Stimulated activated CD4-positive, alpha-beta T cell treated with anti-CD3 and anti-CD28 coated beads, Interleukin-15, amount 100 ng/mL, for 48 hours (primary cell): Measurements from ENCODE around the gene VAV2.
"Not testable (repeated sequence)": the region's sequence is repeated elsewhere in the genome, so short reads cannot be mapped to it uniquely, and the experiment has no call there.

Source experiments
- DNase-seq, 2 donors: peaks; one replicate each; pipeline ENCODE4 v3.0.0-alpha.2; 2020; ENCODE audit warnings: low read depth in 2 of 2

The VAV2 gene

GRCh38 chr9:133938086-133938485 lies 54.0 kb downstream of the VAV2 start:
- DNase-seq = no peak

GRCh38 chr9:133937120-133937519 lies 55.0 kb downstream of the VAV2 start:
- DNase-seq = no peak

DNA sequence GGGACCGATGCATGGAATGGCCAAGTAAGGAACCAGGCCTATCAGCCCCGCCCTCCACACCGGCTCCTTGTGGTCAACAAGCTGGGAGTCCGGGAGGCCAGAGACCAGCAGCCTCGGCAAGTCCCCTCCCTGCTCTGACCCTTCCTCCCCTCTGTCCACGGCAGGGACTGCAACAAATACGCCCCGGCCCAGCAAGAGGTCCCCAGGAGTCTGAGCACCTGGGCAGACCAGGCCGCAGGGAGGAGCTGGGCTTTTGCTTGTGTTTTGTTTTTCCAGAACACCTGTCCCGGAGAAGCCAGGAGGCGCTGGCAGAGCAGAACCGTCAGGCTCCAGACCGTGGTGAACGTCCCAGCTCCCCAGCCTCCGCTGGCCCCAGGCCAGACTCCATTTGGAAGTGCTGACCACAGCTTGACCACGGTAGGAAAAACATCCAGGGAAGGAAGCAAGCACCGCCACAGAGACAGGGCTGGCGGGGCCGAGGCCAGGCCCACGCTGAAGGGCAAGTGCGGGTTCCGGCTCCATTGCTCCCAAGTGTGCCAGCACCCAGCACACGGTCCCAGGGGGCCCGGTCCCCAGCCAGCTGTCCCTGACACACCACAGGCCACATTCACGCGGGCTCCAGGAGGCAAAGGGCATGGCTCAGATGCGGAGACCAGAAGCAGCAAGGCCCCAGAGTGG lies 56.7 kb downstream of the VAV2 start:
- DNase-seq = no peak

DNA sequence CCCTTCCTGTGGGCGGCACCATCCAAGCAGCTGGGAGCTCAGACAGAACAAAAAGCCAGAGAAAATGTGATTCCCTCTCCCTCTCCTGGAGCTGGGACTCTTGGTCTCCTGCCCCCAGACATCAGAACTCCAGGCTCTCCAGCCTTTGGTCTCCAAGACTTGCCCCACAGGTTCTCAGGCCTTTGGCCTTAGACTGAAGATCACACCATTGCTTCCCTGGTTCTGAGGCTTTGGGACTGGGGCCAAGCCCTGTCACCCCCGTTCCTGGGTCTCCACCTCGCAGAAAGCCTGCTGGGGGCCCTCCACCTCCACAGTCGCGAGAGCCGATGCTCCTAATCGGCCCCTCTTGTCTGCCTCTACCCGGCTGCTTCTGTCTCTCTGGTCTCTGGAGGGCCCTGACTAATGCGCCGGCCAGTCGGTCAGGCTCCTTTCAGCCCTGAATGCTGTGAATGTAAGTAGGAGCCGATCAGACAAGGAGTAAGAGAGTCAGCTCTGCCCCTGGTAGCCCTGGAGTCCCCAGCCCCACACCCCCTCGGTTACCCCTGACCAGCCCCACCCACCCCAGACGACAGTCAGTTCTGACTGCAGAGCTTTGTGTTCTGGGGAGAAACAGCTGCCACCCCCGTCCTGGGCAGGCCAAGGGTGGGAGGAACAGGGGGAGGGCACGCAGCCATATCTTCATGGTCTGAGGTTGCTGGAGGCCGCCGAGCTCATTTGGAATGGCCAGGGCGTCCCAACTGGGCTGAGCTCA lies 57.5 kb downstream of the VAV2 start:
- no peak for DNase-seq

- DNase-seq = no peak
Measured at GRCh38 chr9:133933426-133934026, 58.6 kb downstream of the VAV2 start.

GRCh38 chr9:133932633-133933032 lies 59.5 kb downstream of the VAV2 start:
- no peak for DNase-seq

GRCh38 chr9:133932181-133932580 lies 59.9 kb downstream of the VAV2 start:
- DNase-seq = no peak

DNA sequence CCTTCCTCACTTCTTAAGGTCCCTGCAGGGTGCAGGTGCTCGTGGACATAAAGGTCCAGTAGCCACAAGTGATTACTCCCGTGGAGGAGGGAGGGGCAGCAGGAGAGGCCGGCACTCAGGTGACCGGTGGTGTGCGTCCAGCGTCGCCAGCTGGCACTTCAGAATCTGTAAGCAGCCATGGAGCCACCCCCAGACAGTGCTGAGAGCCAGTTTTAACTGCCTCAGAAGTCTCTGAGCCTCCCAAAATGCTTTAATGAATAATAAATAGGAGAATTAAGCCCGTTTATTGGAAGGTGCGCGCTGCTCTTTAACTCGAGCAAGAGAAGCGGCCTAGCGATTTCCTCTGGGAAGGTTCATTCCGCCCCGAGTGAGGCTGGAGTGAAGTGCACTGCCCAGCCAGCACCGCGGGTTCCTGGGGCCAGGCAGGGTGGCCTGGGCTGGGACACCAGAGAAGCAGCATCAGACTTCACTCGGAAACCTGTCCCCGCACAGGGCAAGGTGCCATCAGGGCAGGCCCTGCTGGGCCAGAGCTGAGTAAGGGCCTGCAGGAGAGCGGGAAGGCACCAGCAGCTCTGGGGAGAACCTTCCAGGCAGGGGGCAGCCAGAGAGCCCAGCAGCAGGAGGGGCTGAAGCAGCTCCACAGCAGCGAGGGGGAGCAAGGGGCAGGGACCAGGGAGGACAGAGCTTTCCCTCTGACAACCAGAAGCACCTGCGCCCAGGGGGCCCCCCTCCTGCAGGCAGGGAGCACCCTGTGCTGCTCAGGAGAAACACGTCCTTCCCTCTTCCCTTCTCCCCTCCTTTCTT lies 61.2 kb downstream of the VAV2 start:
- no peak for DNase-seq

DNA sequence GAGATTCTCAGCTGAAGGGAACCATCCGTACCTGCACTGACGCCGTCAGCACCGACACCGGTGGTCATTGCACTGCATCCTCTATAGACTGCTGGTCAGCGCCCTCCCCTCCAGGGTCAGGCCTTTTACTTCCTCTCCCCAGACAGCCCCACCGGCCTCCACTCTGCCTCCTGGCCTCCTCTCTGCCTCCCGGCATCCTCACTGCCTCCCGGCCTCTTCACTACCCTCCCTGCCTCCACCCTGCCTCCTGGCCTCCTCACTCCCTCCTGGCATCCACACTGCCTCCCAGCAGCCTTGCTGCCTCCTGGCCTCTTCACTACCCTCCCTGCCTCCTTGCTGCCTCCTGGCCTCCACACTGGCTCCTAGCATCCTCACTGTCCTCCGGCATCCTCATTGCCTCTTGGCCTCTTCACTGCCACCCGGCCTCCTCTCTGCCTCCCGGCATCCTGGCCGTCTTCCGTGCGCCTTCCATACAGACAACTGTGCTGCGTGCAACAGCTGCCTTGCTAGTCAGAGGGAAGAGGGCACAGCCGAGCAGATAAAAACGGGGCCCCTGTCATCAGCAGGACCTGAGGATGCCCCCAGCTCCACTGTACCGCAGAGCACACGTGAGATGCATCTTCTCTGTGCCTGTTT lies 62.0 kb downstream of the VAV2 start:
- no peak for DNase-seq

GRCh38 chr9:133929599-133929998 lies 62.5 kb downstream of the VAV2 start:
- no peak for DNase-seq

DNA sequence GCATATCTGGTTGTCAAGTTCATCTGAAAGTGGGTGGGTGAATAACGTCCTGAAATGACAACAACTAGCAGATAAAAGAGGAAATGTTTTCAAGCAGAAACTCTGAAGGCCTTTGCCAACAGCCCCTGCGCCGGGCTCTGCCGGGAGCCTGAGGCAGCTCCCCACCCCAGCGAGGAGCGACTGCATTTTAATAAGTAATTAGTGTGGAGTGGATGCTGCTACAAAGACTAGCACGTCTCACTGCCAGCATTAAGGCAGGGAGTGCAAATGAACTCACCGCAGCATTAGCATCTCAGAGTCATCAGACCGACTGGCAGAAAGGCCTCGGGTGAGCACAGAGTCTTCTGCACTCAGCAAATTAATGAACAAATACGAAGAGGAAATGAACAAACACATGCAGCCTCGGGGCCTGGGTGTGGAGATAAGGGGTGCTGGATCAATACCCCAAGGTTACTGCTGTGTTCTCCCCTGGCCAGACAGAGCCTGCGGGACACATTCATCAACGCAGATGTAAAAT lies 63.8 kb downstream of the VAV2 start:
- no peak for DNase-seq

- no peak for DNase-seq
Measured at GRCh38 chr9:133927041-133927440, 65.1 kb downstream of the VAV2 start.

- no peak for DNase-seq
Measured at GRCh38 chr9:133926165-133926856, 65.8 kb downstream of the VAV2 start.

DNA sequence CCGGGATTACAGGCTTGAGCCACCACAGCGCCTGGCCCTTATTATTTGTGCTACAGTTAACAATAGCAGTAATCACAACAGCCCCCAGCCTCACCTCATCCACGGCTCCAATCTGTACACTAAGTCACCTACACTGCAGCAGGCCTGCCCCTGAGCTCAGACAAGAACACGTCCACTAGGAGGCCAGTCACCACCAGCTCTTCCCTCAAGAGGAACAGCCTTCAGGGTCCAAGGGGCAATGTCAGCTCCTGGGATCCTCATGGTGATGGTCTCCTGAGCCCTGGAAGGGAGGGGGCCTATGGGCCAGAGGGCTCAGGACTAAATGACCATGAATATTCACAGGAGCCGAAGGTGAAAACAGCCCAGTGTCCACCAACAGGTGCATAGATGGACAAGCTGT lies 67.7 kb downstream of the VAV2 start:
- DNase-seq = no peak

- not testable (repeated sequence) for DNase-seq
Measured at GRCh38 chr9:133923608-133924007, 68.5 kb downstream of the VAV2 start.

- DNase-seq = no peak
Measured at GRCh38 chr9:133921866-133922265, 70.3 kb downstream of the VAV2 start.

GRCh38 chr9:133920471-133920870 lies 71.7 kb downstream of the VAV2 start:
- no peak for DNase-seq

DNA sequence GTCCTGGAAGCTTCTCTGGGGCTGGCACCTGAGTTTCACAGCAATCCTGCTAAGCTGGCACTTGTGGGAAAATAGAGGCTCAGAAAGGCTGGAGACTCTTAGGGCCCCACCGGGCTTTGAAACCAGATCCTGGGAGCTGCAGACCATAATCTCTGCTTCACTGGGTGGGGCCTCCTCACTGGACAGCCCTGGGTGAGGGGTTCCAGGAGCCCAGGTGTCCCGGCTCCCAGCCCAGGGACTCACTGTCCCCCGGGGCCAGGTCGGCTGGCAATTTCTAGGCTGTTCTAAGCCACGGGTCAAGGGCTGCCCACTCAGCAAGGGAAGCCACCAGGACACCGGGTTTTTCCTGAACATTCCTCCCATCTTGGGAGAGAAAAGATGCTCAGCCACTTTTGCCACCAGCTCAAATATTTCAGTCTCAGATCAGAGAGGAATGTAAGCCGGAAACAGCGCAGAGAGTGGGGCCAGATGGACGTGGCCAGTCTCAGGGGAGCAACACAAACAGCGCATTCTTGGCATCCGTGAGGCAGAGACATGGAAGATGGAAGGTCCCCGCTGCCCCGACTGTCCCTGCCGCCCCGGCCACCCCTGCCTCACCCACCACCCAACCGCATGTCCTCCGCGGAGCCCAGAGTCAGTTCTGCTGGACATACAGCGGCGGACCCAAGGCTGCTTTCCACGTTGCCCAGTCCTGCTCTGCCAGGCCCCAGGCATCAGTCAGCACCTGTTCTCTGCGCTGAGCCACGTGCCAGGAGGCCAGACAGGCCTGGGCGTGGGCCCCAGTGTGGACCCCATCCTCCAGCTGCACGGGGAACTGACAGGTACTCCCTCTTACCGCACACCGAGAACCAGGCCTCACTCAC lies 72.6 kb downstream of the VAV2 start:
- DNase-seq = no peak

GRCh38 chr9:133918111-133918813 lies 73.9 kb downstream of the VAV2 start:
- no peak for DNase-seq
